Neural cell (in vitro differentiated cells): ENCODE measurements around the gene EPS8. TPM values are rescaled to one million over a fixed set of nuclear protein-coding genes. Genes with fewer than 3 reads are reported as not detected.

ENCODE experiments used
- H2AFZ ChIP-seq: fragments of 200-600, 300-800 bp; sonication (generic), shearing (Covaris generic); 2 replicates; pipeline ENCODE4 v1.6.0; 2014; ENCODE audit warnings: low read depth, mild to moderate bottlenecking, antibody characterized with exemption, low read length, moderate library complexity
- H3F3A ChIP-seq: fragments of 200-600 bp; shearing (Covaris generic); 2 replicates; pipeline ENCODE4 v1.6.1; 2016; ENCODE audit warnings: mild to moderate bottlenecking, moderate library complexity, mixed read lengths, antibody characterized with exemption, low read length; ENCODE audit not compliant: insufficient read depth, poor library complexity, severe bottlenecking
- H3K27ac ChIP-seq: fragments of 200-600, 300-800 bp; sonication (generic), shearing (Covaris generic); 2 replicates; pipeline ENCODE4 v1.5.1; 2014; ENCODE audit warnings: mild to moderate bottlenecking, low read length, moderate library complexity
- H3K27me3 ChIP-seq: fragments of 300-800, 200-600 bp; sonication (generic), shearing (Covaris generic); 2 replicates; pipeline ENCODE4 v1.6.0; 2014; ENCODE audit warnings: mild to moderate bottlenecking, low read depth, low read length, moderate library complexity; ENCODE audit not compliant: insufficient read depth
- H3K36me3 ChIP-seq: fragments of 300-800, 200-600 bp; sonication (generic), shearing (Covaris generic); 2 replicates; pipeline ENCODE4 v1.5.1; 2014; ENCODE audit warnings: mild to moderate bottlenecking, antibody characterized with exemption, low read length, moderate library complexity; ENCODE audit not compliant: insufficient read depth
- H3K4me2 ChIP-seq: fragments of 300-800, 200-600 bp; sonication (generic), shearing (Covaris generic); 2 replicates; pipeline ENCODE4 v1.6.0; 2014; ENCODE audit warnings: mild to moderate bottlenecking, low read length
- H3K4me3 ChIP-seq: fragments of 300-800, 200-600 bp; sonication (generic), shearing (Covaris generic); 2 replicates; pipeline ENCODE4 v1.5.1; 2014; ENCODE audit warnings: mild to moderate bottlenecking, low read length, moderate library complexity
- H3K79me2 ChIP-seq: fragments of 200-600 bp; shearing (Covaris generic); replicated peaks from 2 replicates; pipeline ENCODE4 v1.6.0; 2014; ENCODE audit warnings: mild to moderate bottlenecking, low read length, moderate library complexity; ENCODE audit not compliant: insufficient read depth
- H3K9ac ChIP-seq: fragments of 300-800, 200-600 bp; sonication (generic), shearing (Covaris generic); 2 replicates; pipeline ENCODE4 v1.6.1; 2016; ENCODE audit warnings: mild to moderate bottlenecking, low read length, mixed read lengths
- H3K9me2 ChIP-seq: fragments of 200-600 bp; shearing (Covaris generic); 2 replicates; pipeline ENCODE4 v1.6.1; 2016; ENCODE audit warnings: mild to moderate bottlenecking, low read length, mixed read lengths; ENCODE audit not compliant: insufficient read depth
- H3K9me3 ChIP-seq: fragments of 200-600, 300-800 bp; sonication (generic), shearing (Covaris generic); 2 replicates; pipeline ENCODE4 v1.6.1; 2016; ENCODE audit warnings: mild to moderate bottlenecking, mixed run types, low read length, moderate library complexity, mixed read lengths
- H4K20me1 ChIP-seq: fragments of 200-600 bp; shearing (Covaris generic); 2 replicates; pipeline ENCODE4 v1.6.1; 2016; ENCODE audit warnings: mild to moderate bottlenecking, mixed run types; ENCODE audit not compliant: insufficient read depth
- CTCF ChIP-seq: fragments of 450-650 bp; IDR thresholded peaks from 2 replicates; pipeline ENCODE4 v1.5.1; 2014; ENCODE audit warnings: antibody characterized with exemption, mild to moderate bottlenecking, moderate library complexity; ENCODE audit not compliant: poor library complexity, severe bottlenecking
- EP300 ChIP-seq: fragments of 450-650 bp; conservative IDR thresholded peaks from 2 replicates; pipeline ENCODE4 v1.6.1; 2014; ENCODE audit warnings: antibody characterized with exemption, mild to moderate bottlenecking, moderate library complexity; ENCODE audit not compliant: poor library complexity, severe bottlenecking
- EZH2 ChIP-seq: fragments of 200-600, 300-800 bp; shearing (Covaris generic), sonication (generic); IDR thresholded peaks from 2 replicates; pipeline ENCODE4 v1.6.1; 2014; ENCODE audit warnings: antibody characterized with exemption, low read length, borderline replicate concordance, mild to moderate bottlenecking; ENCODE audit not compliant: insufficient read depth, poor library complexity, severe bottlenecking
- MXI1 ChIP-seq: fragments of 450-650 bp; conservative IDR thresholded peaks from 2 replicates; pipeline ENCODE4 v1.6.1; 2014; ENCODE audit warnings: antibody characterized with exemption, mild to moderate bottlenecking; ENCODE audit not compliant: poor library complexity, severe bottlenecking
- POLR2AphosphoS5 ChIP-seq: IDR thresholded peaks from 2 replicates; pipeline ENCODE4 v1.6.1; 2012
- RAD21 ChIP-seq: fragments of 450-650 bp; conservative IDR thresholded peaks from 2 replicates; pipeline ENCODE4 v1.6.1; 2014; ENCODE audit warnings: antibody characterized with exemption, mild to moderate bottlenecking, moderate library complexity
- REST ChIP-seq: IDR thresholded peaks from 2 replicates; pipeline ENCODE4 v1.6.1; 2012; ENCODE audit warnings: borderline replicate concordance
- SMC3 ChIP-seq: fragments of 450-650 bp; conservative IDR thresholded peaks from 2 replicates; pipeline ENCODE4 v1.6.1; 2014; ENCODE audit warnings: antibody characterized with exemption, mild to moderate bottlenecking, moderate library complexity; ENCODE audit not compliant: poor library complexity
- TAF1 ChIP-seq: IDR thresholded peaks from 2 replicates; pipeline ENCODE4 v1.6.1; 2012; ENCODE audit warnings: low read depth
- polyA plus RNA-seq: library from polyadenylated mRNA; depleted of rRNA; stranded (reverse); fragments of >200 nt; gene quantifications from 2 replicates; pipeline ENCODE4 v1.2.3, GENCODE V29; 2014

Gene EPS8
- polyA plus RNA-seq, 1 donor from 2014 or later = 12.2 TPM

GRCh38 chr12:15717940-15718567 lies 71.1 kb downstream of the EPS8 start:
- H3K4me3 ChIP-seq = no peak overlapping the region

GRCh38 chr12:15716581-15716980 lies 72.6 kb downstream of the EPS8 start:
- H3K9me2 ChIP-seq = no peaks in the 10 kb centered on the region
- no peak overlapping the region for H3K4me3 ChIP-seq
- no peak overlapping the region for H3K4me2 ChIP-seq
- no peak overlapping the region for H2AFZ ChIP-seq
- no peak overlapping the region for H3K27ac ChIP-seq
- H3K27me3 ChIP-seq = no peaks in the 10 kb centered on the region
- TF ChIP-seq POLR2AphosphoS5 (no peak), MXI1 (no peak), SMC3 (no peak), EZH2 (no peak), CTCF (no peak), TAF1 (no peak), RAD21 (no peak), REST (no peak), EP300 (no peak)
- H3K9me3 ChIP-seq = no peaks in the 10 kb centered on the region
- H4K20me1 ChIP-seq = no peaks in the 10 kb centered on the region
- H3F3A ChIP-seq = no peaks in the 10 kb centered on the region
- H3K9ac ChIP-seq = no peak overlapping the region
- H3K36me3 ChIP-seq = no peaks in the 10 kb centered on the region
- H3K79me2 ChIP-seq = no peaks in the 10 kb centered on the region

More at GRCh38 chr12:15717940-15718567, 71.1 kb downstream of the EPS8 start:
- Histone ChIP-seq H2AFZ (no peak overlapping the region), H4K20me1 (no peaks in the 10 kb centered on the region), H3K4me2 (no peak overlapping the region), H3K9ac (no peak overlapping the region), H3K79me2 (no peaks in the 10 kb centered on the region), H3K27ac (no peak overlapping the region), H3K9me3 (no peaks in the 10 kb centered on the region), H3K36me3 (no peaks in the 10 kb centered on the region), H3K27me3 (no peaks in the 10 kb centered on the region), H3K9me2 (no peaks in the 10 kb centered on the region), H3F3A (no peaks in the 10 kb centered on the region)
- TF ChIP-seq EP300 (no peak), REST (no peak)
